ENCODE data around the gene TSPEAR.
"Not testable (repeated sequence)": the region's sequence is repeated elsewhere in the genome, so short reads cannot be mapped to it uniquely, and the experiment has no call there.

TSPEAR gene

DNA sequence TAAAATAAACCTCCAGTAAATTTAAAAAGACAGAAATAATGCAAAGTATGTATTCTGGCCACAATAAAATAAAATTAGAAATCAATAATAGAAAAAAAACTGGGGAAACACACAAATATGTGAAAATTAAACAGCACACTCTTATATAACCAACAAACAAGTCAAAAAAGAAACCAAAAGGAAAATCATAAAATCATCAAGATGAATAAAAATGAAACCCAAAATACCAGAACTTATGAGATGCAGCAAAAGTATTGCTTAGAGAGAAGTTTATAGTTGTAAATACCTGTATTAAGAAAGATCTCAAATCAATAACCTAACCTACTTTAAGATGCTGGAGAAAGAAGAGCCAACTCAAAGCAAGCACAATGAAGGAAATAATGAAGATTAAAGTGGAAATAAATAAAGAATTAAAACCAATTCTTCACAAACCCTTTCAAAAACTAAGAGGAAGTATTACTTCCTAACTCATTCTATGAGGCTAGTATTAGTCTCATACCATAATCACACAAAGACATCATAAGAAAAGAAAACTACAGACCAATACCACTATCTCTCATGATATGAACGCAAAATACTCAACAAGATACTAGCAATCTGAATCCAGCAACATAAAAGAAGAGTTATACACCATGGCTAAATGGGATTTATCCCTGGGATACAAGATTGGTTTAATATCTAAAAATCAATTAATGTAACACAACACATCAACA lies 146.3 kb downstream of the TSPEAR start:
- no peak for FAIRE-seq

DNA sequence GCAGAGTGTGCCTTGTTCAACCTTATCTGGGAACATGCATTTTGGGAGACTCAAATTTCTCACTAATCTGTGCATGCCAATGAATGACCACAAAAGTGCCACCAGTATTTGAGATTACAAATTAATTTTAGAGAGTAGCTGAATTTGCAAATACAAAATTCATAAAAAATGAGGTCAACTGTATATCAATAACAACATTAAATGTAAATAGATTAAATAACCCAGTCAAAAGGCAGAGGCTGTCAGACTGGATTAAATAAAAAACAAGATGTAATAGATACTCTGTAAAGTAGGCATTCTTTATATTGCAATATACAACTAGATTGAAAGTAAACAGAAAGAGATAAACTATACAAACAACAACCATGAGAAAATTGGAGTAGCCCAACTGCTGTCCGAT lies 147.3 kb downstream of the TSPEAR start:
- no peak for FAIRE-seq

DNA sequence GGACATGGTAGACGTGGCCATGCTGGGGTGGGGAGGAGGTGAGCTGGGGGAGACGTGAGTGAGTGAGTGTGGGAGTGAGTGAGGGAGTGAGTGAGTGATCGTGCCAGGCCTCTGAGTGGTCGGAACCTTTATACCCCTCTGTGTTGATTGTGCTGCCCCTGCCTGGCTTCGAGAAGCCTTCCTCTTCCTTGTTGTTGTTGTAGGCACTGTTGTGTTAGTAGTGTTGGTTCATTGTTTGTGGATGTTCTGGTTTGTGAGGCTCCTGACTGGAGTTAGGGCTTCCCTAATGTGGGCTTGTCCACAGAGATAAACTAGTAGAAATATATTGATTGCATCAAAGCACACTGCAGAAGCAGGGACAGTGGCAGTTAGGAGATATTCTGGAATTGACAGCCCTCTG lies 152.7 kb downstream of the TSPEAR start, which contains the start of gene KRTAP10-3:
TSS of gene KRTAP10-3 (minus strand) at position 101 of the 400 bp plus-strand sequence. CDS start at position 21, 80 bp downstream.
- FAIRE-seq, result no peak

DNA sequence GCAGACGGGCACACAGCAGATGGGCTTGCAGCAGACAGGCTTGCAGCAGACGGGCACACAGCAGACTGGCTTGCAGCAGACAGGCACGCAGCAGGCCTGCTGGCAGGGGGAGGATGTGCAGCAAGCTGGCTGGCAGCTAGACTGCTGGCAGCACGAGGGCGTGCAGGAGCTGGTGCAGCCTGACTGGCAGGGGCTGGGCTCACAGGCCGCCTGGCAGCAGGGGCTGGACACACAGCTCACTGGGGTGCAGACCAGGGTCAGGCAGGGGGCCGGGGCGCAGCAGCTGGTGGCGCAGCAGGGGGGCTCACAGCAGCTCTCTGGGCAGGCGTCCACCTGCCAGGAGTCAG lies 153.1 kb downstream of the TSPEAR start:
- FAIRE-seq, result not testable (repeated sequence)

DNA sequence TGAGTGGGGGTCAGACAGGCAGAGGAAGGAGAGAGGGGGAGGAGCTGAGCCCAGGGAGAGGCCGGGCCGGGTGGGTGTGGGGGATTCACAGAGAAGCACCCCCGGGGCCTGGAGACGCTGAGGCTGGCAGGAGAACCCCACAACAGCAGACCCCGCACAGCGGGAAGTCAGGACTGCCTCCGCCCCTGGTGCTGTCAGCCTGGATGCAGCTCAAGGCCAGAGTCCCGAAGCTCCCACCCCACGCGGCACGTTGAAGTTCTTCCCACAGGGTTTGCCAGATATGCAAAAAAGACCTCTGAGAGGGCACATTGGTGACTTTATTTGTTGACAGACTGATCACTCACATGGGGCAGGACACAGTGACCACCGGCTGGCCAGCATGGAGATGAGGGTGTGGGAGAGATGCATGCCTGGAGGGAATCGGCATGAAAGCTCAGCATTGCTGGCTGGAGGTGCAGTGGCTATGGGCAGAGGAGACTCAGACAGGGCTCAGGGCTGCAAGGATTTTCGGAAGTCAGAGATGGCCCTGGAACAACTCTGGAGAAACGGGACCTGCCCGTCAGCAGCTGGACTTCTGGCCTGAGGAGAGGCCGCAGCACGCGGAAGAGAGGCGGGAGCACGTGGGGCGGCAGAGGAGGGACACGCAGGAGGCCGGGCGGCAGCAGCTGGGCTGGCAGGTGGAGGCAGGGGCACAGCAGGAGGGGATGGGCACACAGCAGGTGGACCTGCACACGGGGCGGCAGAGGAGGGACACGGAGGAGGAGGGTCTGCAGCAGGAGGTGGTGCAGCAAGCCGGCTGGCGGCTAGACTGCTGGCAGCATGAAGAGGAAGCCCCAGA lies 153.7 kb downstream of the TSPEAR start:
- FAIRE-seq, result no peak

DNA sequence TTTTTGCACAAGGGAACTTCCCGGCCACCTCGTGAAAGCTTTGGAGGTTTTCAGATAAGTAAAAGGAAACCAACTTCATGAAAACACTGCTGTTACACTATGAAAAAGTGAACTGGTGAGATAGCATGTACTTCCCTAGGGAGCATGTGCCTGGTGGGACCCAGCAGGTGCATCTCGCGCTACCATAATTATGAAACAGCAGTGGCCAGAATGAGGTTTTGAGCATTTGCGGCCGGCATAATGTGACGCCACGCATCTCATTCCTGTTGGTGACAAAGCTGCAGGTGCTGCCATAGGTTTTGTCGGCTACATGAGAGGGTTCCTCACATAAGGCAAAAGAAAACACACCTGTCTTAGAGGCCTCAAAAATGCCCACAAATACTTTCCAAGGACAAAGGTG lies 154.5 kb downstream of the TSPEAR start:
- FAIRE-seq, result no peak

DNA sequence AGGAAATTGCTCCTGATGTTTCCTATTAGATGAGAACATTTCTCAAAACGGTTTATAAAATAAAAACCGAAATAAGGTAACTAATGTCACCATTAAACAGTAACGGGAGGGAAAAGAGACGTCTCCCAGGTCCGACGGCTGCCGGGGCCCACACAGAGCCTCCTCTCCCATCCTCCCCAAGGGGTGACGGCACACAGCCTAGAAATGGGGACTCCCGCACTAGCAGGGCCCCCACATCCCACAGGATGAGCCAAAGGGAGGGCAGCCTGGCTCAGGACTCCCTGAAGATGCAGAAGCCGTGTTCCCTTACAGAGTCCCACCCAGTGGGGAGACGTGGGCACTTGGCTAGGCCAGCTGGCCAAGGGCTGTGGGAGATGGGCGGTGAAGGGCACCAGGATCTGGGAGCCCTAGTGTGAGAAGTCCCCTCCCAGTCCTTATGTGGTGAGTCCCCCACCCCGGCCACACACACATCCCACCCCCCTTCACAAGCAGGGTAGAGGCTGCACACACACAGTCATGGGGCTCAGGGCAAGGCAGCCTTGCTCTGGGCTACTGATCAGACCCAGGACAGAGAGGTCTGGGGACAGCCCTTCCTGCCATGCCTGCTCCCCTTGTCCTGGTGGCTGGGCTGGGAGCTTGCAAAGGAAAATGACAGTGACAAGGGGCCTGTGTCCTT lies 156.0 kb downstream of the TSPEAR start:
- no peak for FAIRE-seq

DNA sequence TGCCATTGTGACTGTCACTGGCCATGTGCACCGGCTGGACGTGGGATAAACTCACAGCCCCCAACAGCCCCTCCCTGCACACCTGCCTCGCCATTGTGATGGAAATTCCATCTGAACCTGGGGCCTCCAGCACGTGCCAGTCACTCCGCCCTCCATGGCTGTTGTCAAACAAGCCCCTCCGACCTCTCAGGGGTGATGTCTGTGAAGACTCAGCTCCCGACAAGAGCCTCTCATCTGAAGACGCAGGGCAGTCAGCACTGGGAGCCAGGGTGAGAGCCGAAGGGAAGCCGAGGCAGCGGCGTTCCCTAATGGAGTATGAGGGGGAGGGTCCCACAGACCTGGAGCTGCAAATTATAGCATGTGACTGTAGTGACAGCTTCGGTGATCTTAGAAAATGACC lies 158.7 kb downstream of the TSPEAR start:
- FAIRE-seq, result no peak

DNA sequence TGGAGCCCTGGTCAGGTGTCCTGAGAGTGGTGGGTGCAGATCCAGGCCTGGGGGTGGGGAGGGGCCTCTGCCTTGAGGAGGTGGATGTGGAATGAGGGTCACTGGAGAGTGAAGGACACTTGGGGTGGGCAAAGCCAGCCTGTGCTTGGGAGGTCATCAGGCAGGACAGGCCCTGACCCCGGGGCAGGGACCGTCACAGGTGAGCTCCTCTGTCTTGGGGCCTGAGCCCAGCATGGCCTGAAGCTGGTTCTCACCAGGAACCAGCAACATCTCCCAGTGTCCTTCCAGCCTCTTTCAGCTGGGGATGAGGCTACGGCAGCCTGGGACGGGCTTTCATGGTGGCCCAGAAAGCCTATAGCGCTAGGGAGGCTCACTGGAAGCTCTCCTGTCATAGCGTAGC lies 159.2 kb downstream of the TSPEAR start:
- no peak for FAIRE-seq

DNA sequence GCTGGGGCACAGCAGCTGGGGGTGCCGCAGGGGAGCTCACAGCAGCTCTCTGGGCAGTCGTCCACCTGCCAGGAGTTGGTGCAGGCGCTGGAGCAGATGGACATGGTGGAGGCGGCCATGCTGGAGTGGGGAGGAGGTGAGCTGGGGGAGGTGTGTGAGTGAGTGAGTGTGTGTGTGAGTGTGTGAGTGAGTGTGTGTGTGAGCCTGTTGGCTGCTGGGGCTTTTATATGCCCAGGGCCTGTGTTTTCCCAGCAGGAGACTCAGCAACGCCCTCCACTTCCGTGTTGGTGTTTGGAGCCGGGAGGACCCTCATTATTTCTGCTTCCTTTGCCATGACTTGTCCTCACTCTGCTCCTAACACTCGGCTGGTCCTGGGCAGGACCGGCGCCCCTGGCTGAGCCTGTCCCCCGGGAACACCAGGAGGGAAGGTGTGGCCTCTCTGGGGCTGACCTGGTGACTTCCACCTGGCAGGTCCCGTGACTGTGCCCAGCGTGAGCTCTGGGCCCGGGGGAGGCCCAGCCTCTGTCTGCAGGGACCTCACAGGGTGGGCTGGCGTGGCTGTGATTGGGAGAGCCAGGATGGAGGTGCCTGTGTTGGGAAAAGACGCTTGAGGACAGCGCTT lies 159.9 kb downstream of the TSPEAR start, which contains the start of gene KRTAP10-2:
TSS of gene KRTAP10-2 (minus strand) at position 166 of the 622 bp plus-strand sequence. CDS start at position 119, 47 bp downstream.
- FAIRE-seq, result no peak

DNA sequence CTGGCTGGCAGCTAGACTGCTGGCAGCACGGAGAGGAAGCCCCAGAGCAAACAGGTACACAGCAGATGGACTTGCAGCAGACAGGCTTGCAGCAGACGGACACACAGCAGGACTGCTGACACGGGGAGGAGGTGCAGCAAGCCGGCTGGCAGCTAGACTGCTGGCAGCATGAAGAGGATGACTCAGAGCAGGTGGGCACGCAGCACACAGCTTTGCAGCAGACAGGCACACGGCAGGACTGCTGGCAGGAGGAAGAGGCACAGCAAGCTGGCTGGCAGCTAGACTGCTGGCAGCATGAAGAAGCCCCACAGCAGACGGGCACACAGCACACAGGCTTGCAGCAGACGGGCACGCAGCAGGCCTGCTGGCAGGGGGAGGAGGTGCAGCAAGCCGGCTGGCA lies 160.6 kb downstream of the TSPEAR start:
- FAIRE-seq, result no peak

DNA sequence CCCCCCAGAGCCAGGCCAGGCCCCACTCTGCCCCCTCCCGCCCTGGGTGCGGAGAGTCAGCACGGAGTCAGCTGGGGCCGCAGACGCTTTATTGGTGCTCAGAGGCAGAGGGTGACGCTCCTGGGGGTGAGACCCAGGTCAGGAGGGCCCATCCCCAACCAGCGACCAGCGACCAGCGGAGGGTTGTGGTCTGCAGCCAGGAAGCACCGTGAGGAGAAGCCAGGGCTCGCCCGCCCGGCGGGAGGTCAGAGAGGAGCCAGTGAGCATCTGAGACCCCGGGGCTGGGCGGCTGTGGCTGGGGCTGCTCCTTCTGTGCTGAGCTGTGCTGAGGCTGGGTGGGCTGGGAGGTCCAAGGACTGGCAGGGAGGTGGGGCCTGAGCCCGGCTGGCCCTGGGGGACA lies 161.1 kb downstream of the TSPEAR start:
- FAIRE-seq, result not testable (repeated sequence)

DNA sequence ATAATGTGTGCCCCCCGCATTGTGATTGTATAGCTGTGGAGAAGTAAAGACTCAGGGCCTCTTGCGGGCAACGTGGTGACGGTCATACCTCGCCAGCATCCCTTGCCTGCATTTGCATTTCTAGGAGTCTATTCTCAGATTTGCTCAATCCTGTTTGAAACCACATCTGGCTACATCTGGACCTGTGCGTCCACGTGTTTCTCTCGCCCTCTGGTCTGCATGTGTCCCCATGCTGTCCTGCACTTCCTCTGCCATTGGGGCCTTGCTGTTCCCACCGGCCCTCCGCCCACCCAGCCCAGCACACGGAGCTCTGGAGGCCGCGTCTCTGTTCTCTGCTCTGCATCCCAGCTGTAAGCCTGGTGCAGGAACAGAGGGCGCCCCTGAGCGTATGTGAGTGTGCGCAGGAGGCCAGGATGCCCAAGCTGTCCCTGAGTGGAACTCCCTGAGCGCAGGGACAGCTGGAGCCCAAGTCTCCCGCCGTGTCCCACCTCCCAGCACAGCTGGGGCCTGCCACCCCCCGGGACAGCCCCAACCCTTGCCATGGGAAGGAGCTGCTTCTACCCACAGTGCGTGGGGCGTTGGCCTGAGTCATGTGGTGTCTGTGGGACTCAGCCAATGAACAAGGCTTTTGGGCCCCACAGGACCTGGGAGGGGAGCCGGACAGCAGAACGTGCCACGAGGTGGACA lies 161.7 kb downstream of the TSPEAR start:
- FAIRE-seq, result no peak

DNA sequence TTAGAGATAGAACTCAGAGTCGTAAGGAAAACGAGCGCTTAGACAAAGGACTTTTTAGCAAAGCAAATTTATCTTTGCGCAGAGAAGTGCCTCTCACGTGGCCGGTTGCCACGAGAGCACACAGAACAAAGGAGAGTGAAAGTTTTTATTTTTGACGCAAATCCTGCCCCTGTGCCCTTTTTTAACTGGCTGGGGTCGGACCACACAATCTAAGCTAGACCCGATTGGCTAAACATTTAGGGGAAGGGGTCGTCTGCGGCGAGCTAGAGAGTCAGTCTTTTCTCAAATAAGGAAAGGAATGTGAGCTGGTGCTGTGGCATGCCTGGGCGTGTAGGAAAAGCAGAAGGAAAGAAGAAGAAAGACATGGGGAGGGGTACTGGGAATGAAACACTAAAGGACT lies 162.4 kb downstream of the TSPEAR start:
- no peak for FAIRE-seq

DNA sequence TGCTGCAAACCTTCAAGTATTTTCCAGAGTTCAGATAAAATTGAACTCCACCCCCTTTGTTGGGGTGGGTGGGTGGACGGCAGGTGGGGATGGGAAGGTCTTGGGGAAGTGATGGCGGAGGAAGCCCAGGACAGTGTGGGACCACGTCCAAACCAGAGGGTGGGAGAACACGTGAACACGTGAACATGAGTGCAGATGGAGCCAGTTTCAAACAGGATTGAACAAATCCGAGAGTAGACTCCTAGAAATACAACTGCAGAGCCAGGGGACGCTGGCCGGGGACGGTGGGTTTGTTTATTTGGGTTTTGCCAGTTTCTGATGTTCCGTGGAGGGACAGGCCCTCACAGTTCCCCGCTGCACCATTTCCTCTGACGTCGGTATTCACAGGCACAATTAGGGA lies 163.0 kb downstream of the TSPEAR start:
- no peak for FAIRE-seq

DNA sequence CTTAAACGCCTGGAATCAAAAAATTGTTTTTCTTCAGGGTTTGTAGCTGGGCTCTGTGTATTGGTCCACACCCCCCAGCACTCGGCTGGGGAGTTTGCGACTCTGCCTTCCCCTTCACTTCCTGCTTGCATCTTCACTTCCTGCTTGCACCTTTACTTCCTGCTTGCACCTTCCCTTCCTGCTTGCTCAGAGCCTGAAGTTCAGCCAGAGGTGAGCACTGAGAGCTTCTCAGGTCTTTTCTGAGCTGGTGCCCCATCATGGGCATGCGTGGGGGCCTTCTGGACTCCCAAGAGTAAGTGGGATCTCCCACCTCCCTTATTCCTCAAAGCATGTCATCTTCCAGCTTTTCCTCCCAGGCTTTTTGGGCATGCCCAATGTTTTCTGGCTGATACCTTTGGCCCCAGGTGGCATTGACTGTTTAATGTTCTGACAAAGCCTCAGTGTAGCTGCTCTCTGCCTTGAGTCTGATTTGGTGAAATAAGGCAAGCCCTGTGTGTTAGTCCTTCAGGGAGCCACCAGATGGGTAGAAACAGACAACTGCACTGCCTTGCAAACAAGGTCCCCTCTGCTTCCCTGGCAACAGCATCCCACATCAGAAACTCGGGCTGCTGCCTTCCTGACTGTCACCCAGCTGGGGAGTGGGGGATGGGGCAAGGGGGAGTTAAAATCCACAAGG lies 163.6 kb downstream of the TSPEAR start:
- FAIRE-seq, result no peak

DNA sequence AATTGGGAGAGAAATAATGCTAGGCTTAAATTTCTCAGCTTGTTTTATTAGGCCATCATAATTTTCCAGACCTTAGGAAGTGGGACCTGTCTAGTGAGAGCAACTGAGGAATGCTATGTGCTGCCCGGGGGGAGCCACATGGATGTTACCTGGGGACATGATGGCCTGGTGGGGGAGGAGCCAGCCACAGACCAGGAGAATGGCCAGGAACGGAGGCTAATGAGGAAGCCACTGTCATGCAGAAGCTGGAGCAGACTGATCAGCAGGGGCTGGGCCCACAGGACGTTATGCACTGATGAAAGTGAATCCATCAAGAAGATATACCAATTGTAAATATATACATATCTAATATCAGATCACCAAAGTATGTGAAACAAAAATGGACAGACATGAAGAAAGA lies 166.8 kb downstream of the TSPEAR start:
- no peak for FAIRE-seq

DNA sequence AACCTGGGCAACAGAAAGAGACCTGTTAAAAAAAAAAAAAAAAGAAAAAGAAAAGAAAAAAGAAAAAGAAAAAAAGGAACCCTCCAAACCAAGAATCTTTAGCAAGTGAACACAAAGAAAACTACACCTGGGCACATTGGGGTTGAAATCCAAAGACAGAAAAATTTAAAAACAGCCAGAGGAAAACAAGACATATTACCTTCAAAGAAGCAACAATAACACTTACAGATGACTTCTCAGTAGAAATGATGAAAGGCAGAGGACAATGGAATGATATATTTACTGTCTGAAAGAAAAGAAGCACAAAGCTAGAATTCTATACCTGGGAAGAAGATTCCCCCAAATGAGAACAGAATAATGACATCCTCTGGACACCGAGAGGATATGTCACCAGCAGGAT lies 168.7 kb downstream of the TSPEAR start:
- FAIRE-seq, result no peak

DNA sequence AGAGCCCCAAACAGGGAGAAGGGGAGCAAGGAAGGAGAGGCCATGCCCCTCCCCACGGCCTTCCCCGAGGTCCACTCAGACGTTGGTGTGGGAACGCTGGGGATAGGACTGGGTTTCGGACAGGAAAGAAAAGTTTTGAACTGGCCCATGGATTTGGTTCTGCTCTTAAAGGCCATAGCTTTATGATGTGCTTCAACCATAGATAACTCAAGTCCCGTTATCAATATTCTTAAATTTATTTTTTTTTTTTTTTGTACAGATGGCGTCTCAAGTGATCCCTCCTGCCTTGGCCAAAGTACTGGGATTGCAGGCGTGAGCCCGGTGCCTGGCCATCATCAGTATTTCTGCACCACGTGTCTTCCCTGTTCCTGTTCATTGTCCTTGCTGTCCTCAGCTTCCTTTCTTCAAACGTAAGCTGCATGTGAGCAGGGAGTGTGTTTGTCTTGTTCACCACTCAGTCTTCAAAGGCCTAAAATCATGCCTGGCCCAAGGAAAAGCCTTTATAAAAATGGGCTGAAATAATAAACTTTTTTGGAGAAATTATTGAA lies 170.6 kb downstream of the TSPEAR start:
- no peak for FAIRE-seq

DNA sequence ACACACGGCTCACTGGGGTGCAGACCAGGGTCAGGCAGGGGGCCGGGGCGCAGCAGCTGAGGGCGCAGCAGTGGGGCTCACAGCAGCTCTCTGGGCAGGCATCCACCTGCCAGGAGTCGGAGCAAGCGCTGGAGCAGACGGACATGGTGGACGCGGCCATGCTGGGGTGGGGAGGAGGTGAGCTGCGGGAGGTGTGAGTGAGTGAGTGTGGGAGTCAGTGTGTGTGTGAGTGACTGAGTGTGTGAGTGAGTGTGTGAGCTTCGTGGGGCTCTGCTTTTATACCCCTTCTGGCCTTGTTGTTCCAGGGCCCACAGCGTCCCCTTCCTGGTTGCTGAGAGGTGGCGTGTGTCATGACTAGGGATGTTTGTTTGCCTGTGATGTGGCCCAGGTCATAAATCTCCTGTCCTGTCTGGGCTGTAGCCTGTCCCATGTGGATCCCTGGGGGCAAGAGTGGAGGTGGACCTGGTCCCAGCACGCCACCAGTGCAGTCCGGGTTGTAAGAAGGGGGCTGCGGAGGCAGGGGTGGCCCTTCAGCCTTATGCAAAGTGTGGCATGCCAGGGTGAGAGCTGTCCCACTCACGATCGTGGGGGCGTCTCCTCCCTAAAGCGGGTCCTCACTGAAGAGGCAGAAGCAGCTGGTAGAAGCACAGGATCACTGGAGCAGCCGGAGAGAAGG lies 171.2 kb downstream of the TSPEAR start, which contains the start of gene KRTAP10-1:
TSS of gene KRTAP10-1 (minus strand) at position 205 of the 676 bp plus-strand sequence. CDS start at position 160, 45 bp downstream.
- no peak for FAIRE-seq

DNA sequence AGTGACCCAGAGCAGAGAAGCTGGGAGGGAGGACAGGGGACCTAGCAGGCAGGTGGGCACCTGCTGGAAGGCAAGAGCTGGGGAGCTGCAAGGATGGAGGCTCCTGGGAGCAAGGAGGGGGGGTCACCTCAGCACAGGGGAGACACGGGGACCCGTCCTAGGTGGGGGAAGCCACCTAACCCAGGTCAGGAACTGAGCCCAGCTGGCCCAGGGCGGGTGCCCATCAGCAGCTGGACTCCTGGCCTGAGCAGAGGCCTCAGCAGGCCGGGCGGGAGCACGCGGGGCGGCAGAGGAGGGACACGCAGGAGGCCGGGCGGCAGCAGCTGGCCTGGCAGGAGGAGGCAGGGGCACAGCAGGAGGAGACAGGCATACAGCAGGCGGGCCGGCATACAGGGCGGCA lies 172.3 kb downstream of the TSPEAR start:
- FAIRE-seq, result no peak

Data from TTC549 (cell line).